HG02798 (cell line): ENCODE data around the gene GDPD3.

ENCODE experiments used
- ATAC-seq: cut with Tn5 transposase; IDR thresholded peaks from one replicate; pipeline ENCODE4 v1.9.1; 2021; ENCODE audit warnings: mild to moderate bottlenecking; ENCODE audit not compliant: unreplicated experiment, poor library complexity

GDPD3 gene

GRCh38 chr16:30082545-30083090 is 30.7 kb downstream of the GDPD3 start:
- ATAC-seq, result no peak

GRCh38 chr16:30079480-30079879 is 33.9 kb downstream of the GDPD3 start:
- no peak for ATAC-seq

GRCh38 chr16:30078744-30079143 is 34.6 kb downstream of the GDPD3 start:
- no peak for ATAC-seq

GRCh38 chr16:30077656-30078055 is 35.7 kb downstream of the GDPD3 start:
- ATAC-seq, result no peak

GRCh38 chr16:30076276-30076791 is 37.0 kb downstream of the GDPD3 start:
- ATAC-seq, result peak; percentile 14

GRCh38 chr16:30075503-30076275 is 37.6 kb downstream of the GDPD3 start, which contains the start of gene PPP4C:
Gene PPP4C (plus strand): TSS chr16:30075994. CDS start chr16:30076378, 384 bp downstream.
- ATAC-seq, result peak; percentile 85

- ATAC-seq, result no peak
These were observed 42.8 kb downstream of the GDPD3 start for GRCh38 chr16:30070490-30070889.

- no peak for ATAC-seq
These were observed 43.5 kb downstream of the GDPD3 start for GRCh38 chr16:30069611-30070462.

- ATAC-seq, result no peak
These were observed 44.4 kb downstream of the GDPD3 start for GRCh38 chr16:30068750-30069610.

- no peak for ATAC-seq
These were observed 45.0 kb downstream of the GDPD3 start for GRCh38 chr16:30068333-30068732.

GRCh38 chr16:30067584-30067916 is 45.8 kb downstream of the GDPD3 start:
- ATAC-seq, result no peak

GRCh38 chr16:30066761-30067583 is 46.4 kb downstream of the GDPD3 start:
- no peak for ATAC-seq

GRCh38 chr16:30065943-30066760 is 47.2 kb downstream of the GDPD3 start:
- ATAC-seq, result no peak

GRCh38 chr16:30065102-30065942 is 48.0 kb downstream of the GDPD3 start, which contains the start of gene ALDOA:
Gene ALDOA (plus strand): TSS chr16:30065760. CDS start chr16:30066898, 1,138 bp downstream.
- peak; percentile 83 for ATAC-seq

GRCh38 chr16:30064729-30065101 is 48.6 kb downstream of the GDPD3 start:
- no peak for ATAC-seq

GRCh38 chr16:30063893-30064728 is 49.2 kb downstream of the GDPD3 start:
- peak; percentile 26 for ATAC-seq
